T47D (cell line): ENCODE results near the gene ATRN.

ENCODE experiments used
- DNase-seq, 2 experiments: peaks; one replicate each; pipeline versions ENCODE4 v3.0.0 to v3.0.0-alpha.2; 2011 to 2012; ENCODE audit warnings: low read depth in 1 of 2, low spot score in 1 of 2
- JUND ChIP-seq: IDR thresholded peaks from 2 replicates; pipeline ENCODE4 v1.6.1; 2012; ENCODE audit warnings: low read depth
- in situ Hi-C: cut with HindIII; loops from 2 replicates; pipeline ENCODE4 v1.10.0; 2016; ENCODE audit warnings: low sequenced_read_pairs, low pct_unique_long_range_greater_than_20kb

Gene ATRN

GRCh38 chr20:3686867-3687321, 216.1 kb downstream of the ATRN start:
- no peak for DNase-seq
- in situ Hi-C loops, result no loop called here
- no peak for TF ChIP-seq JUND

- in situ Hi-C loops, result no loop called here
- peak; percentile 79 to 86 for DNase-seq
- no peak for TF ChIP-seq JUND
Measured at GRCh38 chr20:3687655-3688054, 216.8 kb downstream of the ATRN start.

GRCh38 chr20:3689978-3690377, 219.2 kb downstream of the ATRN start:
- TF ChIP-seq JUND, result no peak
- DNase-seq, result no peak
- in situ Hi-C loops, result no loop called here

GRCh38 chr20:3690413-3690812, 219.6 kb downstream of the ATRN start:
- DNase-seq, result no peak
- in situ Hi-C loops, result no loop called here
- no peak for TF ChIP-seq JUND

GRCh38 chr20:3691306-3691705, 220.5 kb downstream of the ATRN start:
- in situ Hi-C loops, result no loop called here
- no peak for DNase-seq

GRCh38 chr20:3691897-3692296, 221.1 kb downstream of the ATRN start:
- no peak for TF ChIP-seq JUND
- in situ Hi-C loops, result no loop called here
- no peak for DNase-seq

More at GRCh38 chr20:3691306-3691705, 220.5 kb downstream of the ATRN start:
- TF ChIP-seq JUND, result no peak

GRCh38 chr20:3692706-3693294, 222.0 kb downstream of the ATRN start:
- no peak for DNase-seq
- in situ Hi-C loops, result no loop called here
- no peak for TF ChIP-seq JUND

GRCh38 chr20:3693376-3693775, 222.6 kb downstream of the ATRN start:
- in situ Hi-C loops, result no loop called here
- no peak for TF ChIP-seq JUND
- no peak for DNase-seq

- no peak for DNase-seq
- in situ Hi-C loops, result no loop called here
- TF ChIP-seq JUND, result no peak
Measured at GRCh38 chr20:3694864-3695263, 224.0 kb downstream of the ATRN start.

- no peak for TF ChIP-seq JUND
- in situ Hi-C loops, result no loop called here
- DNase-seq, result no peak
Measured at GRCh38 chr20:3696200-3696599, 225.4 kb downstream of the ATRN start.

GRCh38 chr20:3696745-3697587, 226.1 kb downstream of the ATRN start:
- in situ Hi-C loops, result no loop called here
- no peak for DNase-seq
- TF ChIP-seq JUND, result no peak

- no peak for TF ChIP-seq JUND
- DNase-seq, result no peak
- in situ Hi-C loops, result no loop called here
Measured at GRCh38 chr20:3697588-3698305, 226.9 kb downstream of the ATRN start.

- TF ChIP-seq JUND, result no peak
- DNase-seq, result no peak
- in situ Hi-C loops, result no loop called here
Measured at GRCh38 chr20:3698591-3699001, 227.8 kb downstream of the ATRN start.
